K562 (cell line): ENCODE results near the gene PACC1. TPM values are rescaled to one million over a fixed set of nuclear protein-coding genes. Genes with fewer than 3 reads are reported as not detected.

Experiments
- ATAC-seq: fragments of 200-7000 bp; cut with Tn5 transposase; 3 replicates; pipeline ENCODE4 v1.9.1; 2020; ENCODE audit warnings: moderate library complexity
- BruUV-seq: library from RNA; stranded (reverse); fragments of 400-500 nt; replicated peaks from 2 replicates; lab custom pipeline; 2021; lab: Mats Ljungman, UMichigan
- CTCF ChIA-PET: fragments of 300-600 bp; formaldehyde crosslinking; extraction: SDS; loops from one replicate; lab custom pipeline; 2021; ENCODE audit warnings: low intra/inter-chr PET ratio; lab: Yijun Ruan, JAX
- POLR2A ChIA-PET: fragments of 300-600, 350-650 bp; sonication (Branson Sonifier 250); formaldehyde crosslinking; extraction: SDS; loops from one replicate; lab custom pipeline; 2021; ENCODE audit warnings: antibody characterized with exemption, inconsistent platforms; lab: Yijun Ruan, JAX
- DNase-seq, 4 experiments: peaks; one replicate each; pipeline versions ENCODE4 v3.0.0 to v3.0.0-alpha.2; 2011 to 2018; ENCODE audit warnings: low spot score in 3 of 4, mixed read lengths in 3 of 4; ENCODE audit errors: extremely low read depth in 1 of 4
- FAIRE-seq: peaks from 2 replicates; lab custom pipeline; 2011; peaks lifted over from hg19 to GRCh38; lab: Jason Lieb, UNC
- H2AFZ ChIP-seq: 2 replicates; pipeline ENCODE4 v1.6.0; 2011; ENCODE audit warnings: low read depth, low read length, control low read depth, inconsistent platforms
- H3K27ac ChIP-seq: fragments of 200-600 bp; 3 replicates; pipeline ENCODE4 v1.8.0; 2011; ENCODE audit warnings: low read depth, mild to moderate bottlenecking, control low read depth, inconsistent platforms, low read length, moderate library complexity, mixed read lengths; ENCODE audit errors: extremely low read depth
- H3K27me3 ChIP-seq, 2 experiments: fragments of 300-600 bp in 1 of 2; 2 replicates in 1 of 2; 3 replicates in 1 of 2; pipeline versions ENCODE4 v1.6.0 to v1.8.0; 2011; ENCODE audit warnings: inconsistent platforms in 2 of 2, low read length in 2 of 2, mild to moderate bottlenecking in 1 of 2, mixed read lengths in 1 of 2, moderate library complexity in 1 of 2; ENCODE audit not compliant: control insufficient read depth in 2 of 2, insufficient read depth in 2 of 2
- H3K36me3 ChIP-seq: fragments of 300-600 bp; 3 replicates; pipeline ENCODE4 v1.8.0; 2011; ENCODE audit warnings: mild to moderate bottlenecking, low read length, inconsistent platforms; ENCODE audit not compliant: control insufficient read depth, insufficient read depth
- H3K4me1 ChIP-seq, 2 experiments: fragments of 200-600 bp in 1 of 2; replicated peaks in 1 of 2; 2 replicates in 1 of 2; 3 replicates in 1 of 2; pipeline versions ENCODE4 v1.5.1 to v1.8.0; 2011; ENCODE audit warnings: inconsistent platforms in 2 of 2, low read length in 2 of 2, mild to moderate bottlenecking in 1 of 2, mixed read lengths in 1 of 2, moderate library complexity in 1 of 2; ENCODE audit not compliant: control insufficient read depth in 2 of 2, insufficient read depth in 2 of 2
- H3K4me2 ChIP-seq: 2 replicates; pipeline ENCODE4 v1.6.1; 2011; ENCODE audit warnings: low read length, control low read depth, inconsistent platforms, mixed read lengths; ENCODE audit not compliant: insufficient read depth
- H3K4me3 ChIP-seq: fragments of 200-600 bp; sonication (generic), shearing (Covaris generic); 2 replicates; pipeline ENCODE4 v1.5.1; 2016; ENCODE audit warnings: control low read depth, inconsistent platforms
- H3K79me2 ChIP-seq: fragments of 200-600 bp; 3 replicates; pipeline ENCODE4 v1.8.0; 2011; ENCODE audit warnings: low read length, inconsistent platforms; ENCODE audit not compliant: control insufficient read depth, insufficient read depth
- H3K9ac ChIP-seq, 2 experiments: 2 replicates each; pipeline versions ENCODE4 v1.6.0 to v1.6.1; 2011; ENCODE audit warnings: low read depth in 2 of 2, low read length in 2 of 2, control low read depth in 1 of 2, inconsistent platforms in 1 of 2, mild to moderate bottlenecking in 1 of 2, mixed read lengths in 1 of 2; ENCODE audit not compliant: insufficient read depth in 1 of 2
- H3K9me1 ChIP-seq: one replicate; pipeline ENCODE4 v1.6.0; 2011; ENCODE audit warnings: inconsistent platforms, mild to moderate bottlenecking, low read length, moderate library complexity; ENCODE audit not compliant: control insufficient read depth, insufficient read depth
- H3K9me3 ChIP-seq: replicated peaks from 2 replicates; pipeline ENCODE4 v1.5.1; 2011; ENCODE audit warnings: low read depth, low read length, inconsistent platforms; ENCODE audit not compliant: control insufficient read depth, insufficient read depth
- H4K20me1 ChIP-seq: replicated peaks from 2 replicates; pipeline ENCODE4 v1.6.1; 2011; ENCODE audit warnings: low read length, inconsistent platforms, mixed read lengths; ENCODE audit not compliant: control insufficient read depth, insufficient read depth
- CREB1 ChIP-seq, 2 experiments: sonication (generic) in 1 of 2; formaldehyde crosslinking in 1 of 2; IDR thresholded peaks; 2 replicates each; pipeline versions ENCODE4 v1.6.1 to v1.8.0; 2012 to 2022; ENCODE audit warnings: inconsistent platforms in 1 of 2, mild to moderate bottlenecking in 1 of 2, missing genetic modification reagents in 1 of 2, moderate library complexity in 1 of 2
- FOXP4 ChIP-seq: sonication (generic); formaldehyde crosslinking; IDR thresholded peaks from 2 replicates; pipeline ENCODE4 v1.8.0; 2022; ENCODE audit warnings: mild to moderate bottlenecking, missing genetic modification reagents, borderline replicate concordance
- PRPF4 ChIP-seq: fragments of 200-400 bp; formaldehyde crosslinking; IDR thresholded peaks from one replicate; pipeline ENCODE4 v1.6.1; 2017; ENCODE audit warnings: low read length, low read depth, mild to moderate bottlenecking; ENCODE audit not compliant: insufficient read depth, poor library complexity, severe bottlenecking
- ZBTB33 ChIP-seq: sonication (generic); formaldehyde crosslinking; IDR thresholded peaks from 2 replicates; pipeline ENCODE4 v1.8.1; 2023; ENCODE audit warnings: mild to moderate bottlenecking, missing genetic modification reagents
- WGBS: fragments of 100-300 bp; shearing (Covaris generic); methylation state at CpG from one replicate; pipeline ENCODE4 v1.1.6; 2016; ENCODE audit warnings: low coverage, mixed read lengths; ENCODE audit not compliant: insufficient coverage; ENCODE audit errors: missing lambda C conversion rate; 5-methylcytosine and 5-hydroxymethylcytosine counted together
- in situ Hi-C: fragments of 300-500 bp; cut with MboI; formaldehyde crosslinking; loops from 4 replicates; pipeline ENCODE4 v1.15.0; 2018; ENCODE audit warnings: inconsistent platforms, mixed read lengths
- intact Hi-C: fragments of 100-400 bp; cut with micrococcal nuclease; formaldehyde crosslinking; loops from 2 replicates; pipeline ENCODE4 v1.14.2; 2022
- polyA plus RNA-seq, 8 experiments: library from polyadenylated mRNA; depleted of rRNA in 4 of 8; stranded (reverse) in 5 of 8; unstranded in 3 of 8; fragments of >200 nt; fragmentation: Nextera tagmentation in 2 of 8; fragmentation: Illumina TruSeq in 1 of 8; extraction: Ambion mirVana in 2 of 8; extraction: Trizol in 1 of 8; gene quantifications; 2 replicates each; pipeline versions ENCODE4 v1.2.1 to v1.2.3, GENCODE V29; 2011 to 2014; ENCODE audit warnings: inconsistent platforms in 1 of 8, missing spikeins in 1 of 8
- total RNA-seq, 7 experiments: library from RNA; depleted of rRNA in 6 of 7; stranded (reverse); fragments of >200 nt in 6 of 7; fragmentation: Illumina TruSeq in 2 of 7; extraction: Trizol in 2 of 7; gene quantifications; 2 replicates each; pipeline versions ENCODE4 v1.2.1 to v1.2.3, GENCODE V29; 2011 to 2021; ENCODE audit warnings: low replicate concordance in 1 of 7

The PACC1 gene
- total and polyA plus RNA-seq, 9 of the 15 experiments (the other 6 are each of a cell fraction or from before 2014, with no cell fraction given) = 7.1 to 19.3 (median 14.9) TPM

- Histone ChIP-seq H3K9me1 (no peaks in the 10 kb centered on the region), H3K9me3 (peaks cover 3% of the 10 kb centered on the region; the same call in 1 of the 2 replicates), H3K27ac (no peak overlapping the region), H3K4me2 (no peak overlapping the region), H3K4me1 (no peaks in the 10 kb centered on the region), H3K79me2 (no peaks in the 10 kb centered on the region), H3K27me3 (no peaks in the 10 kb centered on the region), H3K36me3 (peaks cover 51% of the 10 kb centered on the region), H3K9ac (no peak overlapping the region), H2AFZ (no peak overlapping the region), H4K20me1 (no peaks in the 10 kb centered on the region), H3K4me3 (no peak overlapping the region)
- ATAC-seq = peak; percentile 27
- no TSS peak for BruUV-seq
- no peak for FAIRE-seq
- intact Hi-C loops = loop anchor here (2.0 to 5.0 kb wide), 3 partner anchors 90 to 685 kb away; no protein-coding TSS in a partner anchor
- CTCF ChIA-PET = interaction anchor here (0.5 to 0.9 kb wide), 3 partner anchors 13 to 305 kb away, joined by 3 read pairs; no protein-coding TSS in a partner anchor
- POLR2A ChIA-PET = interaction anchor here (1.3 to 2.4 kb wide), 2 partner anchors 10 to 16 kb away, joined by 6 to 9 read pairs; no protein-coding TSS in a partner anchor
- WGBS = 85% methylated on average over 2 of the region's 2 CpGs
- in situ Hi-C loops = loop anchor here (25.0 kb wide), 1 partner anchor 680 kb away; the partner anchor contains the start of gene NEK2
- 0 out of 2 replicates have a peak, but pooled peaks have one; percentile 73 for TF ChIP-seq FOXP4 (CRISPR knock-in tag)
- peak; percentile 60 for TF ChIP-seq ZBTB33
- TF ChIP-seq PRPF4 = no peak
- 0 out of 2 replicates have a peak, but pooled peaks have one; percentile 14 for TF ChIP-seq CREB1 (IDR thresholded peaks at IDR 0.05)
- no peak for TF ChIP-seq CREB1 (CRISPR knock-in tag; IDR thresholded peaks at IDR 0.05)
- no peak for DNase-seq
These were observed 47.1 kb downstream of the PACC1 start for GRCh38 chr1:212367474-212368072.
